ENCODE measurements around the gene MPPED1.

Gene MPPED1

GRCh38 chr22:43419371-43420080 lies 7.7 kb downstream of the MPPED1 start:
- Mint-ChIP-seq H3K27me3 (peaks cover 75% of the 10 kb centered on the region), H3K9me3 (no peaks in the 10 kb centered on the region), H3K4me3 (no peak overlapping the region), H3K4me1 (no peaks in the 10 kb centered on the region), H3K36me3 (ENCODE audit: insufficient read depth) (no peaks in the 10 kb centered on the region), H3K27ac (ENCODE audit: low read depth) (no peak overlapping the region)
- DNase-seq (ENCODE audit: low spot score in 2 of 2) (no peak), ATAC-seq (replicated peaks; ENCODE audit: extremely low read depth, poor library complexity, severe bottlenecking) (no peak)

GRCh38 chr22:43421046-43421665 lies 9.3 kb downstream of the MPPED1 start:
- Mint-ChIP-seq H3K4me1 (no peaks in the 10 kb centered on the region), H3K9me3 (no peaks in the 10 kb centered on the region), H3K4me3 (no peak overlapping the region), H3K36me3 (ENCODE audit: insufficient read depth) (no peaks in the 10 kb centered on the region), H3K27ac (ENCODE audit: low read depth) (no peak overlapping the region), H3K27me3 (peaks cover 63% of the 10 kb centered on the region)
- DNase-seq (ENCODE audit: low spot score in 2 of 2): no peak
- no peak for ATAC-seq (replicated peaks; ENCODE audit: extremely low read depth, poor library complexity, severe bottlenecking)

- Mint-ChIP-seq H3K36me3 (ENCODE audit: insufficient read depth) (no peaks in the 10 kb centered on the region), H3K9me3 (no peaks in the 10 kb centered on the region), H3K4me1 (no peaks in the 10 kb centered on the region), H3K27me3 (peaks cover 63% of the 10 kb centered on the region), H3K4me3 (no peak overlapping the region), H3K27ac (ENCODE audit: low read depth) (no peak overlapping the region)
- DNase-seq (ENCODE audit: low spot score in 2 of 2): no peak
- ATAC-seq (replicated peaks; ENCODE audit: extremely low read depth, poor library complexity, severe bottlenecking): no peak
Measured at GRCh38 chr22:43421914-43422615, 10.3 kb downstream of the MPPED1 start.

- H3K9me3 Mint-ChIP-seq: no peaks in the 10 kb centered on the region
Measured at GRCh38 chr22:43423046-43423445, 11.2 kb downstream of the MPPED1 start.

DNA sequence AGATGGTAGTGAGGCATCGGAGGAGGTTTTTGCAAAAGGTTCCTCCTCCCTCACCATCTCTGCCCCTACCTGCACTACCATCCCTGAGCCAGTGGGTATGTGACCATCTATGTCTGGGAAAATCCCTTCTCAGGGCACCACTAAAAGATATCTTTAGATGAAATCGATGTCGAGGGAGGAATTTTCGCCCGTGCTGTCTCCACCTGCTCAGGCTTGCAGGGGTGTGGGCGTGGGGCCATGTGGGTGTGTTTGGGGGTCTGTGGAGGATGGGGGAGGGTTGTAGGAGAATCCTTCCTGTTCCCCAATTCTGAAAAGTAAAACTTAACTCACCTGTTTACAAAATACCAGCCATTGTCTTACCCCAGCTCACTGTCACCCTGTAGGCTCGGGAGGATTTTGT lies 12.4 kb downstream of the MPPED1 start:
- Mint-ChIP-seq H3K27ac (ENCODE audit: low read depth) (no peak overlapping the region), H3K27me3 (peaks cover 65% of the 10 kb centered on the region), H3K4me3 (no peak overlapping the region), H3K36me3 (ENCODE audit: insufficient read depth) (no peaks in the 10 kb centered on the region), H3K4me1 (no peaks in the 10 kb centered on the region), H3K9me3 (no peaks in the 10 kb centered on the region)
- DNase-seq (ENCODE audit: low spot score in 2 of 2): no peak
- ATAC-seq (replicated peaks; ENCODE audit: extremely low read depth, poor library complexity, severe bottlenecking): no peak

More at GRCh38 chr22:43423046-43423445, 11.2 kb downstream of the MPPED1 start:
- DNase-seq (ENCODE audit: low spot score in 2 of 2): no peak
- no peaks in the 10 kb centered on the region for H3K4me1 Mint-ChIP-seq
- no peak overlapping the region for H3K27ac Mint-ChIP-seq (ENCODE audit: low read depth)
- ATAC-seq (replicated peaks; ENCODE audit: extremely low read depth, poor library complexity, severe bottlenecking): no peak
- no peak overlapping the region for H3K4me3 Mint-ChIP-seq
- H3K27me3 Mint-ChIP-seq: peaks cover 65% of the 10 kb centered on the region
- H3K36me3 Mint-ChIP-seq (ENCODE audit: insufficient read depth): no peaks in the 10 kb centered on the region

GRCh38 chr22:43424666-43425630 lies 13.1 kb downstream of the MPPED1 start:
- Mint-ChIP-seq H3K4me3 (no peak overlapping the region), H3K27me3 (peaks cover 65% of the 10 kb centered on the region), H3K9me3 (no peaks in the 10 kb centered on the region), H3K4me1 (no peaks in the 10 kb centered on the region), H3K36me3 (ENCODE audit: insufficient read depth) (no peaks in the 10 kb centered on the region), H3K27ac (ENCODE audit: low read depth) (no peak overlapping the region)
- ATAC-seq (replicated peaks; ENCODE audit: extremely low read depth, poor library complexity, severe bottlenecking) (no peak), DNase-seq (ENCODE audit: low spot score in 2 of 2) (no peak)

DNA sequence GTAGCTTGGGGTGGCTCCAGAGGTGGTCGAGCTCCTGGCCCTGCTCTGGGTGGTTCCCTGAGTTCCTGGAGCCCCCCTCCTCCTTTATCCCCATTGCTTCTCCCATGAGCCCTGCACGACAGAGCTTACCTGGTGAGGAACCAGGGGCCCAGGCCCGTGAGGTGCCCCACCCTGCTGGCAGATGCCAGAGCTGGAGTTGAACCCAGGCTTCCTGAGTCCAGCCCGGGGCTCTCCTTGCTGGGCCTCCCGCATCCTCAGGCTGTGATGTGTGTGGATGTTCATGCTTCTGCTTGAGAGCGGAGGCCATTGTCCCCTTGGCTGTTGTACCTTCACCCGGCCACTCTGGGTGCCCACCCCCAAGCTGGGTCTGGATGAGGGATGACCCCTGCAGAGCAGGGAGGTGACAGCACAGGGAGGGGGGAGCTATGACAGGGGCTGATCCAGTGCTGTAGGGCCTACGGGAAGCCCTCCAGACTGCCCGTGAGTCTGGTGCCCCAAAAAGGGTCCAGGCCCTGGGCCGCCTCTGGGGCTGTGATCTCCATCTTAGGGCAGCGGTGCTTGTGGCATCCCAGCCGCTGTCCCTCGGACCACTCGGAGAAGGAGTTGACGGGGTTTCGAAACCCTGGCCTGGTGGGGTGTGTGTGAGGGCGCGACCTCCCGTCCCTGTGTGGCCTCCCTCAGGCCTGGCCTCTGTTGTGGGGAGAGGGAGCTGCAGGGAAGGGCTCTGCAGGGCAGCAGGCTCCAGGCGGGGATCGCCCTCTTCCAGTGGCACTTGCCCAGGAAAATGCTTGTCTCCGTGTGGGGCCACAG lies 14.4 kb downstream of the MPPED1 start:
- Mint-ChIP-seq H3K36me3 (ENCODE audit: insufficient read depth) (no peaks in the 10 kb centered on the region), H3K27ac (ENCODE audit: low read depth) (no peak overlapping the region), H3K27me3 (peaks cover 75% of the 10 kb centered on the region), H3K4me1 (no peaks in the 10 kb centered on the region), H3K4me3 (no peak overlapping the region), H3K9me3 (no peaks in the 10 kb centered on the region)
- ATAC-seq (replicated peaks; ENCODE audit: extremely low read depth, poor library complexity, severe bottlenecking) (no peak), DNase-seq (ENCODE audit: low spot score in 2 of 2) (no peak)

GRCh38 chr22:43426816-43427215 lies 15.0 kb downstream of the MPPED1 start:
- Mint-ChIP-seq H3K4me3 (no peak overlapping the region), H3K27me3 (peaks cover 75% of the 10 kb centered on the region), H3K27ac (ENCODE audit: low read depth) (no peak overlapping the region), H3K36me3 (ENCODE audit: insufficient read depth) (no peaks in the 10 kb centered on the region), H3K4me1 (no peaks in the 10 kb centered on the region), H3K9me3 (no peaks in the 10 kb centered on the region)
- DNase-seq (ENCODE audit: low spot score in 2 of 2) (no peak), ATAC-seq (replicated peaks; ENCODE audit: extremely low read depth, poor library complexity, severe bottlenecking) (no peak)

DNA sequence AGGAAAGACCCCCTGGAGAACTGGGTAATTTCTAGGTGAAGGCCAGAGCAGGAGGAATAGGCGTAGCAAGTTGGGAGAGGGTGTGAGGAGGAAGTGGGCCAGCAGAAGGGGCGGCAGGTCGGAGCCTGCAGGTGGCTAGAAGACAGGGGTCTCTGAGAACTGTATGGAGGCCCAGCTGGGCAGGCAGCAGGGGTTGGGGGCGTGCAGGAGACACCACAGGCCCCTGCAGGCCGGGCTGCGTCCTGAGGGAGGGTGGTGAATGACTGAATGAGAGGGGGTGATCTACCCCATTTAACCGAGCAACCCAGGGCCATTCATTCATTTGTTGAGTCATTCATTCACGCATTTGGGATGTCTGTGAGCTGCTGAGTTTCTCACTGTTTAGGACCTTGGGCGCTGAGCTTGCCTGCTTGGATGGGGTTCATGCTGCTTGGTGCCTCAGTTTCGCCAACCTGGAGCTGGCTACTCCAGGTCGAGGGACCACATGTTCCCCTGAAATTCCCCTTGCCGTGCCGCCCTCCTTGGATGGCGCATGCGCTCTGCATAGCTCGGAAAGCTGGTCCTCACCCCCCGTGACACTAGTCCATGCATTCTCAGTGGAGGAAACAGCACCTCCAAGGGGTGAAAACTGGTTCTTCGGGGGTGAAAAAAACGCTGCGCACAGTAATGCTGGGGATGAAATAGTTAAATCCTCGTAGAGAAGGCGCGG lies 15.6 kb downstream of the MPPED1 start:
- Mint-ChIP-seq H3K4me1 (no peaks in the 10 kb centered on the region), H3K36me3 (ENCODE audit: insufficient read depth) (no peaks in the 10 kb centered on the region), H3K27ac (ENCODE audit: low read depth) (no peak overlapping the region), H3K4me3 (no peak overlapping the region), H3K27me3 (peaks cover 72% of the 10 kb centered on the region), H3K9me3 (no peaks in the 10 kb centered on the region)
- ATAC-seq (replicated peaks; ENCODE audit: extremely low read depth, poor library complexity, severe bottlenecking) (no peak), DNase-seq (ENCODE audit: low spot score in 2 of 2) (no peak)

- H3K9me3 Mint-ChIP-seq: no peaks in the 10 kb centered on the region
- H3K27me3 Mint-ChIP-seq: peaks cover 66% of the 10 kb centered on the region
Measured at GRCh38 chr22:43428005-43428485, 16.2 kb downstream of the MPPED1 start.

DNA sequence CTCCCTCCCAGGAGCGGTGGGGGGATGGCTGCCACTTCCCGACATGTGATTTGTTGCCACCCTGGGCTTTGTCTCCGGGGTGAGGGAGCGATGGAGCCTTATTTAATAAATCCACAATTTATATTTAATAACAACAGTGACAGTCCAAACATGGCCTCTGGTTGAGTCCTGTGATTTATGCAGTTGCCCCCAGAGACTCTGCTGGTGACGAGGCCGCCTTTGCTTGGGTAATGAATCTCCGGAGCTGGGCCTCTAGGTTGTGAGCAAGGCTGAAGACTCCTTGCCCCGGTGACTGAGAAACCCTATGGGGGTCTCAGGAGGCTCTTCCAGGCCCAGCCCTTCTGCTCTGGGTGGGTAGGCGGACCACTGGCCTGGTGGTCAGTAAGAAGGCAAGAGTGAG lies 16.7 kb downstream of the MPPED1 start:
- Mint-ChIP-seq H3K27me3 (peaks cover 63% of the 10 kb centered on the region), H3K36me3 (ENCODE audit: insufficient read depth) (no peaks in the 10 kb centered on the region), H3K27ac (ENCODE audit: low read depth) (no peak overlapping the region), H3K4me3 (no peak overlapping the region), H3K4me1 (no peaks in the 10 kb centered on the region), H3K9me3 (no peaks in the 10 kb centered on the region)
- DNase-seq (ENCODE audit: low spot score in 2 of 2): no peak
- no peak for ATAC-seq (replicated peaks; ENCODE audit: extremely low read depth, poor library complexity, severe bottlenecking)

More at GRCh38 chr22:43428005-43428485, 16.2 kb downstream of the MPPED1 start:
- Mint-ChIP-seq H3K36me3 (ENCODE audit: insufficient read depth) (no peaks in the 10 kb centered on the region), H3K4me1 (no peaks in the 10 kb centered on the region), H3K27ac (ENCODE audit: low read depth) (no peak overlapping the region), H3K4me3 (no peak overlapping the region)
- no peak for ATAC-seq (replicated peaks; ENCODE audit: extremely low read depth, poor library complexity, severe bottlenecking)
- DNase-seq (ENCODE audit: low spot score in 2 of 2): no peak
